SU-DHL-6 (cell line): ENCODE results near the gene CLDN7.

Experiments used
- H2AFZ ChIP-seq: fragments of 200-600 bp; sonication (generic); 2 replicates; pipeline ENCODE4 v1.6.1; 2014; ENCODE audit warnings: low read depth, mild to moderate bottlenecking, moderate library complexity, mixed read lengths, antibody characterized with exemption, low read length; ENCODE audit not compliant: severe bottlenecking
- H3F3A ChIP-seq: fragments of 200-600 bp; shearing (Covaris generic); 2 replicates; pipeline ENCODE4 v1.6.0; 2016; ENCODE audit warnings: antibody characterized with exemption, mild to moderate bottlenecking; ENCODE audit not compliant: insufficient read depth
- H3K27ac ChIP-seq: fragments of 200-600 bp; sonication (generic); 2 replicates; pipeline ENCODE4 v1.5.1; 2016; ENCODE audit warnings: low read depth, mild to moderate bottlenecking, low read length, moderate library complexity, mixed read lengths
- H3K27me3 ChIP-seq: fragments of 200-600 bp; sonication (generic), shearing (Covaris generic); 2 replicates; pipeline ENCODE4 v1.6.0; 2014; ENCODE audit warnings: mild to moderate bottlenecking, low read length
- H3K36me3 ChIP-seq: fragments of 200-600 bp; sonication (generic); 2 replicates; pipeline ENCODE4 v1.6.1; 2014; ENCODE audit warnings: mild to moderate bottlenecking, low read length, mixed read lengths
- H3K4me2 ChIP-seq: fragments of 300-600, 200-600 bp; shearing (Covaris generic), sonication (generic); 2 replicates; pipeline ENCODE4 v1.6.0; 2014; ENCODE audit warnings: low read length, low read depth, mild to moderate bottlenecking; ENCODE audit not compliant: poor library complexity, severe bottlenecking
- H3K4me3 ChIP-seq: fragments of 200-600 bp; sonication (generic); 2 replicates; pipeline ENCODE4 v1.5.1; 2014; ENCODE audit warnings: antibody characterized with exemption, low read length, mild to moderate bottlenecking, mixed read lengths; ENCODE audit not compliant: insufficient read depth, poor library complexity, severe bottlenecking
- H3K79me2 ChIP-seq: fragments of 200-600 bp; sonication (generic); 2 replicates; pipeline ENCODE4 v1.6.1; 2014; ENCODE audit warnings: mild to moderate bottlenecking, low read length, moderate library complexity; ENCODE audit not compliant: insufficient read depth
- H3K9ac ChIP-seq: fragments of 200-600 bp; sonication (generic); 2 replicates; pipeline ENCODE4 v1.7.0; 2014; ENCODE audit warnings: mild to moderate bottlenecking, low read length
- H3K9me2 ChIP-seq: fragments of 200-600 bp; sonication (generic); replicated peaks from 2 replicates; pipeline ENCODE4 v1.6.1; 2014; ENCODE audit warnings: low read length; ENCODE audit not compliant: insufficient read depth
- H3K9me3 ChIP-seq: fragments of 200-600 bp; sonication (generic); 2 replicates; pipeline ENCODE4 v1.6.1; 2014; ENCODE audit warnings: low read length, mixed read lengths; ENCODE audit not compliant: insufficient read depth
- H4K20me1 ChIP-seq: fragments of 200-600 bp; sonication (generic); 2 replicates; pipeline ENCODE4 v1.6.1; 2014; ENCODE audit warnings: low read depth, mild to moderate bottlenecking, antibody characterized with exemption, low read length, moderate library complexity, mixed read lengths
- CTCF ChIP-seq: fragments of 200-600 bp; sonication (generic); IDR thresholded peaks from one replicate; pipeline ENCODE4 v1.5.1; 2017; ENCODE audit warnings: antibody characterized with exemption, mild to moderate bottlenecking, low read length, moderate library complexity; ENCODE audit not compliant: insufficient read depth, poor library complexity, severe bottlenecking
- EZH2phosphoT487 ChIP-seq: fragments of 200-600 bp; sonication (generic), shearing (Covaris generic); conservative IDR thresholded peaks from 2 replicates; pipeline ENCODE4 v1.6.1; 2018; ENCODE audit warnings: mild to moderate bottlenecking, antibody characterized with exemption, low read length, moderate library complexity, mixed read lengths

Gene CLDN7

GRCh38 chr17:7224110-7224509, 38.2 kb downstream of the CLDN7 start:
- H3K36me3 ChIP-seq: no peaks in the 10 kb centered on the region
- no peak overlapping the region for H2AFZ ChIP-seq
- no peak overlapping the region for H3K27ac ChIP-seq
- no peak overlapping the region for H3K4me2 ChIP-seq
- H3K27me3 ChIP-seq: no peaks in the 10 kb centered on the region
- H3K9ac ChIP-seq: no peak overlapping the region
- H3F3A ChIP-seq: peaks cover 11% of the 10 kb centered on the region; the same call in 1 of the 2 replicates
- H3K9me2 ChIP-seq: no peaks in the 10 kb centered on the region
- no peaks in the 10 kb centered on the region for H3K79me2 ChIP-seq
- no peak overlapping the region for H3K4me3 ChIP-seq
- TF ChIP-seq EZH2phosphoT487 (no peak), CTCF (no peak)
- no peaks in the 10 kb centered on the region for H3K9me3 ChIP-seq
- no peaks in the 10 kb centered on the region for H4K20me1 ChIP-seq

GRCh38 chr17:7223375-7223774, 38.9 kb downstream of the CLDN7 start:
- no peak for TF ChIP-seq EZH2phosphoT487
- no peak for TF ChIP-seq CTCF
- no peaks in the 10 kb centered on the region for H3K9me3 ChIP-seq
- no peaks in the 10 kb centered on the region for H3K9me2 ChIP-seq
- no peak overlapping the region for H3K9ac ChIP-seq
- no peak overlapping the region for H2AFZ ChIP-seq
- no peaks in the 10 kb centered on the region for H3K79me2 ChIP-seq
- H3K27ac ChIP-seq: no peak overlapping the region
- no peak overlapping the region for H3K4me3 ChIP-seq
- no peaks in the 10 kb centered on the region for H3K36me3 ChIP-seq
- no peaks in the 10 kb centered on the region for H3K27me3 ChIP-seq
- H3F3A ChIP-seq: peaks cover 11% of the 10 kb centered on the region; the same call in 1 of the 2 replicates
- H3K4me2 ChIP-seq: no peak overlapping the region
- no peaks in the 10 kb centered on the region for H4K20me1 ChIP-seq

- H3F3A ChIP-seq: peaks cover 11% of the 10 kb centered on the region; the same call in 1 of the 2 replicates
- H3K79me2 ChIP-seq: no peaks in the 10 kb centered on the region
- H3K36me3 ChIP-seq: no peaks in the 10 kb centered on the region
- H3K4me3 ChIP-seq: no peak overlapping the region
- no peaks in the 10 kb centered on the region for H4K20me1 ChIP-seq
- H3K27ac ChIP-seq: no peak overlapping the region
- H3K9ac ChIP-seq: no peak overlapping the region
- H3K9me2 ChIP-seq: no peaks in the 10 kb centered on the region
- no peak overlapping the region for H3K4me2 ChIP-seq
- no peak overlapping the region for H2AFZ ChIP-seq
- H3K9me3 ChIP-seq: no peaks in the 10 kb centered on the region
- TF ChIP-seq EZH2phosphoT487 (no peak), CTCF (no peak)
- no peaks in the 10 kb centered on the region for H3K27me3 ChIP-seq
Measured at GRCh38 chr17:7222972-7223292, 39.3 kb downstream of the CLDN7 start.
